Tibial nerve (tissue), 4 donors: ENCODE measurements around the gene ERP27. TPM values are rescaled to one million over a fixed set of nuclear protein-coding genes. Genes with fewer than 3 reads are reported as not detected.

Experiments
- DNase-seq, 2 donors: peaks; one replicate each; pipeline ENCODE4 v3.0.0-alpha.2; 2019; ENCODE audit warnings: low spot score in 2 of 2
- H3K27ac ChIP-seq, 4 donors: fragments of 200-600 bp; sonication (generic) in 3 of 4; one replicate each; pipeline ENCODE4 v1.5.1; 2017 to 2019; ENCODE audit warnings: mild to moderate bottlenecking in 1 of 4
- H3K27me3 ChIP-seq, 2 donors: fragments of 200-600 bp; sonication (generic) in 1 of 2; one replicate each; pipeline versions ENCODE4 v1.5.1 to v1.6.0; 2017 to 2019
- H3K36me3 ChIP-seq, 3 donors: fragments of 200-600 bp; sonication (generic); one replicate each; pipeline ENCODE4 v1.5.1; 2018 to 2019
- H3K4me1 ChIP-seq, 4 donors: fragments of 200-600 bp; sonication (generic) in 3 of 4; one replicate each; pipeline ENCODE4 v1.5.1; 2017 to 2019
- H3K4me3 ChIP-seq, 4 donors: fragments of 200-600 bp; sonication (generic) in 3 of 4; one replicate each; pipeline ENCODE4 v1.5.1; 2017 to 2019; ENCODE audit warnings: mild to moderate bottlenecking in 1 of 4, moderate library complexity in 1 of 4
- H3K9me3 ChIP-seq, 4 donors: fragments of 200-600 bp; sonication (generic) in 3 of 4; one replicate each; pipeline ENCODE4 v1.5.1; 2017 to 2019
- EP300 ChIP-seq, 2 donors: sonication (generic); formaldehyde crosslinking; IDR thresholded peaks; one replicate each; pipeline ENCODE4 v1.6.1; 2017; ENCODE audit warnings: antibody characterized with exemption in 2 of 2, mild to moderate bottlenecking in 1 of 2
- POLR2A ChIP-seq, 2 donors: fragments of 450-650 bp; IDR thresholded peaks; one replicate each; pipeline ENCODE4 v1.6.1; 2017; ENCODE audit warnings: antibody characterized with exemption in 2 of 2, mild to moderate bottlenecking in 2 of 2, moderate library complexity in 2 of 2
- WGBS, 2 donors: methylation state at CpG; one replicate each; pipeline ENCODE4 v1.1.5; 2018; 5-methylcytosine and 5-hydroxymethylcytosine counted together
- total RNA-seq, 4 donors: library from RNA; depleted of rRNA; stranded (reverse); fragments of >200 nt; gene quantifications; one replicate each; pipeline ENCODE4 v1.1.0, GENCODE V29; 2016
- TF ChIP-seq, protein P1 (sequence below), 5 experiments: fragments of 200-600 bp in 3 of 5; fragments of 450-650 bp in 2 of 5; sonication (generic) in 3 of 5; IDR thresholded peaks; one replicate each; pipeline ENCODE4 v1.5.1; 2016 to 2019; ENCODE audit warnings: antibody characterized with exemption in 5 of 5, mild to moderate bottlenecking in 3 of 5, moderate library complexity in 2 of 5

ERP27 gene
- total RNA-seq, 4 donors from 2014 or later, result not detected

- peaks cover 0 to 61% (median 20%) of the 10 kb centered on the region in 4 donors for H3K4me1 ChIP-seq
- H3K27me3 ChIP-seq, result no peaks in the 10 kb centered on the region
- H3K36me3 ChIP-seq, result no peaks in the 10 kb centered on the region
- 86 to 89% methylated on average over 4 of the region's 4 CpGs for WGBS, 2 donors
- H3K9me3 ChIP-seq, result no peaks in the 10 kb centered on the region
- no peak overlapping the region for H3K4me3 ChIP-seq
- peak overlapping the region in 1 of 4 donors; percentile 82 for H3K27ac ChIP-seq
- TF ChIP-seq POLR2A (IDR thresholded peaks at IDR 0.05) (no peak), EP300 (IDR thresholded peaks at IDR 0.05) (no peak)
- TF ChIP-seq, protein P1, sequence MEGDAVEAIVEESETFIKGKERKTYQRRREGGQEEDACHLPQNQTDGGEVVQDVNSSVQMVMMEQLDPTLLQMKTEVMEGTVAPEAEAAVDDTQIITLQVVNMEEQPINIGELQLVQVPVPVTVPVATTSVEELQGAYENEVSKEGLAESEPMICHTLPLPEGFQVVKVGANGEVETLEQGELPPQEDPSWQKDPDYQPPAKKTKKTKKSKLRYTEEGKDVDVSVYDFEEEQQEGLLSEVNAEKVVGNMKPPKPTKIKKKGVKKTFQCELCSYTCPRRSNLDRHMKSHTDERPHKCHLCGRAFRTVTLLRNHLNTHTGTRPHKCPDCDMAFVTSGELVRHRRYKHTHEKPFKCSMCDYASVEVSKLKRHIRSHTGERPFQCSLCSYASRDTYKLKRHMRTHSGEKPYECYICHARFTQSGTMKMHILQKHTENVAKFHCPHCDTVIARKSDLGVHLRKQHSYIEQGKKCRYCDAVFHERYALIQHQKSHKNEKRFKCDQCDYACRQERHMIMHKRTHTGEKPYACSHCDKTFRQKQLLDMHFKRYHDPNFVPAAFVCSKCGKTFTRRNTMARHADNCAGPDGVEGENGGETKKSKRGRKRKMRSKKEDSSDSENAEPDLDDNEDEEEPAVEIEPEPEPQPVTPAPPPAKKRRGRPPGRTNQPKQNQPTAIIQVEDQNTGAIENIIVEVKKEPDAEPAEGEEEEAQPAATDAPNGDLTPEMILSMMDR (IDR thresholded peaks at IDR 0.05), result no peak
- DNase-seq, result no peak
Measured at GRCh38 chr12:14954269-14954668, 15.9 kb upstream of the ERP27 start.

DNA sequence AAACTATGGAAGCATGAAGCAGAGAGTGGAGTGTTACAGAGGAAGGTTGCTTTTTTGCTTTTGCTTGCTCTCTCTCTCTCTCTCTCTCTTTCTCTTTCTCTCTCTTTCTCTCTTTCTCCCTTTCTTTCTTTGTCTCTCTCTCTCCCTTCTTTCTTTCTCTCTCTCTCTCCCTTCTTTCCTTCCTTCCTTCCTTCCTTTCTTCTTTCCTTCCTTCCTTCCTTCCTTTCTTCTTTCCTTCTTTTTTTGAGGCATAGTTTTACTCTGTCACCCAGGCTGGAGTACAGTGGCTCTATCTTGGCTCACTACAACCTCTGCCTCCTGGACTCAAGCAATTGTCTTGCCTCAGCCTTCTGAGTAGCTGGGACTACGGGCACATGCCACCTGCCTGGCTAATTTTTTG is 15.4 kb upstream of the ERP27 start:
- no peak for DNase-seq
- Histone ChIP-seq H3K4me1 (peaks cover 0 to 66% (median 23%) of the 10 kb centered on the region in 4 donors), H3K27ac (peak overlapping the region in 1 of 4 donors; percentile 82), H3K27me3 (no peaks in the 10 kb centered on the region), H3K9me3 (no peaks in the 10 kb centered on the region), H3K4me3 (no peak overlapping the region), H3K36me3 (no peaks in the 10 kb centered on the region)
- 94 to 95% methylated on average over 1 of the region's 1 CpG for WGBS, 2 donors
- TF ChIP-seq EP300 (IDR thresholded peaks at IDR 0.05), result no peak
- TF ChIP-seq POLR2A (IDR thresholded peaks at IDR 0.05), result no peak
- TF ChIP-seq, protein P1 (IDR thresholded peaks at IDR 0.05), result no peak

DNA sequence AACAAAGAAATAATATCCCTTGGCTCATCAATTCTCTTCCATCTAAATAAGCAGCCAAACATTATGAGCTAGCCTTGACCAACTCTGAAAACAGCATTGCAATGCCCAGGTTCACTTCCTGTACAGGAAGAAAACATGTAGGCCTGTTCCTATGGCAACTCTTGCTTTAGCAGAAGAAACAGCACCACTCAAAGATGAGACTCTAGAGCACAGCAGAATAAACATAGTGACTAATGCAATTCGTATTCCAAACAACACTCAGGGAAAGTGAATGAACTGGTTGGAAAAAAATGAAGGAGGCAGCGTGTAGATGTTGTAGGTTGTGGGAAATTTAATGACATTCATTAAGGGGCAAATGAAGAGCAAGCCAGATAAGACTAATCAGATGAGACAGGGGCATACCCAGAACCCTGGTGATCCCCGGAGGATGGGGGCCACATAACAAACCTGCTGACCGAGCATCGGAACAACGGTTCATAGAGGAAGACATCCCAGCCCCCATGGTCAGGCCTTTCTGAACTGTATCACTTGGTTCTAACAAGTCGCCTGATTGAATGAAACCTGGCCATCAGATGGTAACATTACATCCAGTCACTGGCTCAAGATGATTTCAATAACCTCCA is 14.1 kb upstream of the ERP27 start:
- no peaks in the 10 kb centered on the region for H3K36me3 ChIP-seq
- peaks cover 0 to 64% (median 26%) of the 10 kb centered on the region in 4 donors for H3K4me1 ChIP-seq
- H3K27me3 ChIP-seq, result no peaks in the 10 kb centered on the region
- H3K9me3 ChIP-seq, result no peaks in the 10 kb centered on the region
- DNase-seq, result no peak
- 58 to 60% methylated on average over 7 of the region's 7 CpGs for WGBS, 2 donors
- no peak overlapping the region for H3K4me3 ChIP-seq
- peak overlapping the region in 3 of 4 donors; percentile 49 to 82 (median 61) for H3K27ac ChIP-seq
- TF ChIP-seq EP300 (IDR thresholded peaks at IDR 0.05), result peak in 1 of 2 donors; percentile 50
- TF ChIP-seq, protein P1 (IDR thresholded peaks at IDR 0.05), result no peak

- Histone ChIP-seq H3K27ac (peak overlapping the region in 3 of 4 donors; percentile 61 to 80 (median 62)), H3K4me1 (peaks cover 0 to 59% (median 27%) of the 10 kb centered on the region in 4 donors), H3K36me3 (no peaks in the 10 kb centered on the region), H3K27me3 (no peaks in the 10 kb centered on the region), H3K9me3 (no peaks in the 10 kb centered on the region), H3K4me3 (no peak overlapping the region)
- DNase-seq, result no peak
- WGBS, 2 donors, result 30 to 61% methylated on average over 1 of the region's 1 CpG
- TF ChIP-seq POLR2A (IDR thresholded peaks at IDR 0.05) (no peak), EP300 (IDR thresholded peaks at IDR 0.05) (no peak)
- TF ChIP-seq, protein P1 (IDR thresholded peaks at IDR 0.05), result no peak
Measured at GRCh38 chr12:14951851-14952250, 13.5 kb upstream of the ERP27 start.

DNA sequence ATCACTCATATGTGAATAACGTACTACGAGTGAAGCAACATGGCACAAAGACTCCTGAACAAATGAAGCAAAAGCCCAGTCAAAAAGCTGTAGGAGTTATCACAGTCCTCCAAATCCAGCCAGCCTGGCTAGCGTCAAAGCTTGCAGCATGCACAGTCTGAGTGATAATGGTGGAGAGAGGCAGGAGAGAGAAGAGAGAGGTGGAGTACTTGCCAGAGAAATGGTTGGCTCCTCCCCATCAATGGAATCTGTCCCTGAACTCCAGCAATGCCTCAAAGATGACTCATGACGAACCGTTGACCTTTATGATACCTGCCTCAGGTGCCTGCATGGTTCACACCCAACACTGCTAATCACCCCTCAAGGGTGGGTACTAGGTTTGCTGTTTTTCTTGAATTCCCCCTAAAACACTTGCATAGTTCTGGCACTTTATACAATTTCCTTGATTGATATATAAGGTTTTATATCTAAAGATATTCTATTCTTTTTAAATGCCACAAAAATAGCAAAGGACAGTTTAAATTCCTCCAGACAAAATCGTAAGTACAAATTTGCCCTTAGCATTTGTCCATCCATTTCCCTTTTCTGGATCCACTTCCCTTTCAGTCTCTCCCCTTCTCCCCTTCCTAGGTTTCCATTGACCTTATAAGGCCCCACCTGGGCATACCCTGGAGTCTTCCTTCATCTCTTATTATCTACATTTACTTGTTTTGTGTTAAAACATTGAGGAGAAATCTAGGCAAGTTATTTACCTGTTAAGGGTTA is 12.8 kb upstream of the ERP27 start:
- Histone ChIP-seq H3K9me3 (no peaks in the 10 kb centered on the region), H3K4me1 (peaks cover 0 to 63% (median 30%) of the 10 kb centered on the region in 4 donors), H3K27ac (peak overlapping the region in 3 of 4 donors; percentile 61 to 80 (median 62)), H3K27me3 (no peaks in the 10 kb centered on the region), H3K4me3 (no peak overlapping the region), H3K36me3 (no peaks in the 10 kb centered on the region)
- DNase-seq, result no peak
- TF ChIP-seq POLR2A (IDR thresholded peaks at IDR 0.05) (no peak), EP300 (IDR thresholded peaks at IDR 0.05) (no peak)
- TF ChIP-seq, protein P1 (IDR thresholded peaks at IDR 0.05), result no peak
- WGBS, 2 donors, result 88 to 91% methylated on average over 6 of the region's 6 CpGs
